HG03135 (cell line): ENCODE data around the gene SMARCC1.

Experiments used
- ATAC-seq: cut with Tn5 transposase; IDR thresholded peaks from one replicate; pipeline ENCODE4 v1.9.1; 2021; ENCODE audit warnings: mild to moderate bottlenecking, moderate library complexity; ENCODE audit not compliant: unreplicated experiment

The SMARCC1 gene

DNA sequence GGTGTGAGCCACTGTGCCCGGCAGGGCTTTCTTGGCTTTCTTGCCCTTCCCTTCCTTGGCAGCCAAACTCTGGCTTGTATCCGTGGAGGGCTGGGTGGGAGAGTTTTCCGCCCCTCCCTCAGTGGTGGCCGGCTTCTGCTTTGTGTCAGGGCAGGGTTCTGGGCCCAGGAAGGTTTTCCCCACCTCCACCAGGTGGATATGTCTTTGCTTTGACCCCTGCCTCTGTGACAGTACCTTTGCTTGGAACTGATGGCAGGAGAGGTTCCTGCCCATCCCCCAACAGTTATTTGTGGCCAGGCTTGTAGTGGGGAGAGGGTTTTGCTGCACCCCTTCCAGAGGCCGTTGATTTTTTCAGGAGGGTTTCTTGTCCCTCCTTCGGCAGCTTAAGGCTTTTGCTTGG lies 227.4 kb downstream of the SMARCC1 start:
- no peak for ATAC-seq

GRCh38 chr3:47553407-47553806 lies 228.3 kb downstream of the SMARCC1 start:
- ATAC-seq = no peak

GRCh38 chr3:47542471-47543173 lies 239.1 kb downstream of the SMARCC1 start:
- no peak for ATAC-seq

DNA sequence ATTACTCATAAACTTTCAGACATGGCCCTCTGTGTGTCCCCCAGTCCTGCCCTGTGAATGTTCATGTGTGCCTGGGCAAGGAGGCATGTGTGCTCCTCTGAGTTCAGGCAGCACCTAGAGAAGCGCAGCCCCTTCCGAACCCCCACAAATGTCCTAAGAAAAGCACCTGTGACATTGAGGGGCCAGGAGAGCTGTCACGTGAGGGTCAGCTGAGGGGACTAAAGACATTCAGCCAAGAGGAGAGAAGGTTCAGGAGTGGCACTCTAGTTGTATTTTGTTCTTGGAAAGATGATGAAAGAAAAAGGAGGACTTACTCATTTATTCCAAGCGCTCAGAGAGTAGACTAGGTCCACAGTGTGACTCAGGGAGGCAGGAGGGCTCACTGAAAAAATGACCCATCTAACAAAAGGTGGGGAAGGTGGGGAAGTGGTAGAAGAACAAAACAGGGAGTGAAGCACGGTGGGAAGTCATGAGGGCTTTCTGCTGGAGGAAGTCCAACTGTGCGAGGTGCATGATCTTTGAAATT lies 240.0 kb downstream of the SMARCC1 start:
- no peak for ATAC-seq

GRCh38 chr3:47540281-47540680 lies 241.4 kb downstream of the SMARCC1 start:
- ATAC-seq = no peak

GRCh38 chr3:47536967-47537366 lies 244.7 kb downstream of the SMARCC1 start:
- ATAC-seq = no peak

- no peak for ATAC-seq
Observed at GRCh38 chr3:47536221-47536891, 245.3 kb downstream of the SMARCC1 start.
